PC-9 (cell line): ENCODE measurements around the gene L1CAM. TPM values are rescaled to one million over a fixed set of nuclear protein-coding genes. Genes with fewer than 3 reads are reported as not detected.

ENCODE experiments used
- BruUV-seq: library from RNA; stranded (reverse); fragments of 400-500 nt; replicated peaks from 2 replicates; lab custom pipeline; 2021; lab: Mats Ljungman, UMichigan
- CTCF ChIA-PET: fragments of 300-600 bp; sonication (Branson Sonifier 250); formaldehyde crosslinking; loops from one replicate; lab custom pipeline; 2022; ENCODE audit warnings: antibody characterized with exemption; lab: Charles Lee
- POLR2A ChIA-PET: fragments of 300-600 bp; sonication (Branson Sonifier 250); formaldehyde crosslinking; loops from one replicate; lab custom pipeline; 2022; ENCODE audit warnings: antibody characterized with exemption; ENCODE audit not compliant: unreplicated experiment; lab: Charles Lee
- DNase-seq, 2 experiments: peaks; one replicate each; pipeline versions ENCODE4 v3.0.0 to v3.0.0-alpha.2; 2015 to 2022; ENCODE audit warnings: mixed read lengths in 1 of 2
- H2AFZ ChIP-seq: fragments of 200-600 bp; sonication (generic); 2 replicates; pipeline ENCODE4 v1.8.1; 2017; ENCODE audit warnings: antibody characterized with exemption
- H3F3A ChIP-seq: fragments of 200-600 bp; sonication (generic); 2 replicates; pipeline ENCODE4 v1.8.1; 2017; ENCODE audit warnings: antibody characterized with exemption, mild to moderate bottlenecking, low read depth; ENCODE audit not compliant: insufficient read depth
- H3K27ac ChIP-seq: fragments of 200-600 bp; sonication (generic); 2 replicates; pipeline ENCODE4 v1.6.1; 2016; ENCODE audit warnings: mixed run types
- H3K27me3 ChIP-seq: fragments of 200-600 bp; sonication (generic); 2 replicates; pipeline ENCODE4 v1.6.1; 2016; ENCODE audit warnings: low read depth, mixed run types; ENCODE audit not compliant: insufficient read depth
- H3K36me3 ChIP-seq: fragments of 200-600 bp; sonication (generic); 2 replicates; pipeline ENCODE4 v1.6.1; 2016; ENCODE audit warnings: low read depth, mixed run types
- H3K4me1 ChIP-seq: fragments of 200-600 bp; sonication (generic); replicated peaks from 2 replicates; pipeline ENCODE4 v1.6.1; 2016; ENCODE audit warnings: mixed run types; ENCODE audit not compliant: insufficient read depth
- H3K4me2 ChIP-seq: fragments of 200-600 bp; sonication (generic); 2 replicates; pipeline ENCODE4 v1.6.1; 2017; ENCODE audit warnings: mixed run types
- H3K4me3 ChIP-seq: fragments of 200-600 bp; sonication (generic); 2 replicates; pipeline ENCODE4 v1.6.1; 2016; ENCODE audit warnings: mixed run types
- H3K79me2 ChIP-seq: fragments of 200-600 bp; sonication (generic); 2 replicates; pipeline ENCODE4 v1.6.1; 2017; ENCODE audit warnings: low read depth, mixed run types
- H3K9me2 ChIP-seq: fragments of 200-600 bp; sonication (generic); 2 replicates; pipeline ENCODE4 v1.8.1; 2017; ENCODE audit warnings: mild to moderate bottlenecking; ENCODE audit not compliant: insufficient read depth
- H3K9me3 ChIP-seq: fragments of 200-600 bp; sonication (generic); 2 replicates; pipeline ENCODE4 v1.8.1; 2016; ENCODE audit warnings: low read depth; ENCODE audit not compliant: insufficient read depth
- H4K20me1 ChIP-seq: fragments of 200-600 bp; sonication (generic); 2 replicates; pipeline ENCODE4 v1.8.1; 2017; ENCODE audit not compliant: insufficient read depth
- CTCF ChIP-seq: fragments of 200-600 bp; sonication (generic); conservative IDR thresholded peaks from 2 replicates; pipeline ENCODE4 v1.6.1; 2017; ENCODE audit warnings: mixed run types, antibody characterized with exemption, mild to moderate bottlenecking, moderate library complexity
- EZH2 ChIP-seq: fragments of 200-600 bp; sonication (generic); IDR thresholded peaks from 2 replicates; pipeline ENCODE4 v1.8.0; 2017; ENCODE audit warnings: antibody characterized with exemption, low read depth
- intact Hi-C: fragments of 100-400 bp; cut with micrococcal nuclease; formaldehyde crosslinking; loops from one replicate; pipeline ENCODE4 v1.10.0; 2022; ENCODE audit not compliant: unreplicated experiment
- total RNA-seq: library from RNA; stranded (reverse); gene quantifications from 2 replicates; pipeline ENCODE4 v1.2.3, GENCODE V29; 2021

The L1CAM gene
- total RNA-seq, 1 experiment from 2014 or later: 68.8 TPM

- ChIA-PET POLR2A (interaction anchor here (0.6 kb wide), 2 partner anchors 168 to 464 kb away, joined by 3 to 6 read pairs; no protein-coding TSS in a partner anchor), CTCF (interaction anchor here (0.7 kb wide), 1 partner anchor 28 kb away, joined by 4 read pairs; no protein-coding TSS in a partner anchor)
- Histone ChIP-seq H3K9me3 (no peaks in the 10 kb centered on the region), H3K27me3 (no peaks in the 10 kb centered on the region), H3K4me3 (peak within 1 kb of the TSS; percentile 85), H3K36me3 (no peaks in the 10 kb centered on the region), H3K27ac (no peak within 1 kb of the TSS), H3K79me2 (peaks cover 23% of the 10 kb centered on the region), H3F3A (peaks cover 8% of the 10 kb centered on the region; the same call in 1 of the 2 replicates), H2AFZ (peak within 1 kb of the TSS; percentile 62), H3K9me2 (no peaks in the 10 kb centered on the region), H4K20me1 (no peaks in the 10 kb centered on the region; the same call in 1 of the 2 replicates), H3K4me2 (peak within 1 kb of the TSS; percentile 92), H3K4me1 (no peaks in the 10 kb centered on the region)
- BruUV-seq: no TSS peak
- DNase-seq: peak in 1 of 2 experiments; percentile 87
- TF ChIP-seq EZH2 (no peak), CTCF (no peak)
- intact Hi-C loops: loop anchor here (2.0 kb wide), 1 partner anchor 210 kb away; the partner anchor contains the start of genes ABCD1 and BCAP31
Observed at GRCh38 chrX:153934762-153935325, 48.9 kb upstream of the L1CAM start, which contains the start of gene NAA10. NAA10 (minus strand) TSS chrX:153935037; CDS start chrX:153934904, 133 bp downstream.

GRCh38 chrX:153934148-153934761 lies 48.3 kb upstream of the L1CAM start:
- ChIA-PET POLR2A (interaction anchor here (0.6 to 0.7 kb wide), 2 partner anchors 47 to 465 kb away, joined by 3 to 6 read pairs; no protein-coding TSS in a partner anchor), CTCF (no interaction called here)
- peak overlapping the region; percentile 91 for H3K4me2 ChIP-seq
- H3K4me3 ChIP-seq: peak overlapping the region; percentile 85
- no peaks in the 10 kb centered on the region for H3K36me3 ChIP-seq
- H3K79me2 ChIP-seq: peaks cover 23% of the 10 kb centered on the region
- H3K27me3 ChIP-seq: no peaks in the 10 kb centered on the region
- intact Hi-C loops: loop anchor here (2.0 kb wide), 1 partner anchor 209 kb away; the partner anchor contains the start of genes ABCD1 and BCAP31
- H3K27ac ChIP-seq: no peak overlapping the region
- DNase-seq: no peak
- no peaks in the 10 kb centered on the region for H3K9me3 ChIP-seq
- H4K20me1 ChIP-seq: no peaks in the 10 kb centered on the region; the same call in 1 of the 2 replicates
- H3K9me2 ChIP-seq: no peaks in the 10 kb centered on the region
- TSS peak; percentile 32 for BruUV-seq
- H3K4me1 ChIP-seq: 0 out of 2 replicates have a peak, but pooled peaks cover 5% of the 10 kb centered on the region
- no peak for TF ChIP-seq EZH2
- H2AFZ ChIP-seq: 0 out of 2 replicates have a peak overlapping the region, but pooled peaks have one; percentile 62
- peaks cover 8% of the 10 kb centered on the region; the same call in 1 of the 2 replicates for H3F3A ChIP-seq

- Histone ChIP-seq H4K20me1 (no peaks in the 10 kb centered on the region; the same call in 1 of the 2 replicates), H3K79me2 (peaks cover 23% of the 10 kb centered on the region), H3F3A (peaks cover 12% of the 10 kb centered on the region; the same call in 1 of the 2 replicates), H3K4me3 (peak overlapping the region; percentile 85), H3K4me2 (peak overlapping the region; percentile 91), H3K36me3 (no peaks in the 10 kb centered on the region), H2AFZ (no peak overlapping the region), H3K27me3 (no peaks in the 10 kb centered on the region), H3K9me3 (no peaks in the 10 kb centered on the region), H3K27ac (no peak overlapping the region), H3K9me2 (no peaks in the 10 kb centered on the region), H3K4me1 (peaks cover 10% of the 10 kb centered on the region; the same call in 1 of the 2 replicates)
- CTCF ChIA-PET: no interaction called here
- TF ChIP-seq CTCF (no peak), EZH2 (no peak)
- no peak for DNase-seq
- POLR2A ChIA-PET: interaction anchor here (0.7 kb wide), 1 partner anchor 47 kb away, joined by 6 read pairs; no protein-coding TSS in a partner anchor
- intact Hi-C loops: loop anchor here (2.0 kb wide), 1 partner anchor 209 kb away; the partner anchor contains the start of genes ABCD1 and BCAP31
- no TSS peak for BruUV-seq
Observed at GRCh38 chrX:153933748-153934147, 47.8 kb upstream of the L1CAM start.
